ENCODE data around the gene PRSS50. TPM values are rescaled to one million over a fixed set of nuclear protein-coding genes. Genes with fewer than 3 reads are reported as not detected.

Gene PRSS50
- total RNA-seq, 2 donors from 2014 or later = not detected

DNA sequence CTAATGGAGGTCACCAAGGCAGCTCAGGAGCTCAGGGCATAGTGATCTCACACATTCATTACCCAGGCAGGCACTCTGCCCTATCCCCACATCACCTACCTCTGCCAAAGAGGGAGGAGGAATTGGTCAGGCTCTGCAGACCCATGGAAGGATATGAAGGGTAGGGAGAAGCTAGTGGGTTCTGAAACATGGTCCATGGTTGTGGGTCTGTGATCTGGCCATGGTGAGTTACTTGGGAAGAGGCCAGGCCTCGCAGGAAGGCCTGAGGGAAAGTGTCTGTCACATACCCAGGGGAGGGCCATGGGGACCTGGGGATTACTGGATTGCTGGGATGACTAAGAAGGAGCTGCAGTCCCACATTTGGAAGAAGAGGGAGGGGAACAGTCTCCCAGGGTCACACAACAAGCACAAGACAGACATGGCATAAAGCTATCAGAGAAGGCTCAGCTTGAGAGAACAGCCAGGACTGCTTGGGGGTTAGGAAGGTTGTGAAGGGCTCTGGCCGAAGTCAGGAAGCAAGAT, 1.4 kb upstream of the PRSS50 start:
- H3K36me3 Mint-ChIP-seq (ENCODE audit: low read depth) = no peaks in the 10 kb centered on the region

DNA sequence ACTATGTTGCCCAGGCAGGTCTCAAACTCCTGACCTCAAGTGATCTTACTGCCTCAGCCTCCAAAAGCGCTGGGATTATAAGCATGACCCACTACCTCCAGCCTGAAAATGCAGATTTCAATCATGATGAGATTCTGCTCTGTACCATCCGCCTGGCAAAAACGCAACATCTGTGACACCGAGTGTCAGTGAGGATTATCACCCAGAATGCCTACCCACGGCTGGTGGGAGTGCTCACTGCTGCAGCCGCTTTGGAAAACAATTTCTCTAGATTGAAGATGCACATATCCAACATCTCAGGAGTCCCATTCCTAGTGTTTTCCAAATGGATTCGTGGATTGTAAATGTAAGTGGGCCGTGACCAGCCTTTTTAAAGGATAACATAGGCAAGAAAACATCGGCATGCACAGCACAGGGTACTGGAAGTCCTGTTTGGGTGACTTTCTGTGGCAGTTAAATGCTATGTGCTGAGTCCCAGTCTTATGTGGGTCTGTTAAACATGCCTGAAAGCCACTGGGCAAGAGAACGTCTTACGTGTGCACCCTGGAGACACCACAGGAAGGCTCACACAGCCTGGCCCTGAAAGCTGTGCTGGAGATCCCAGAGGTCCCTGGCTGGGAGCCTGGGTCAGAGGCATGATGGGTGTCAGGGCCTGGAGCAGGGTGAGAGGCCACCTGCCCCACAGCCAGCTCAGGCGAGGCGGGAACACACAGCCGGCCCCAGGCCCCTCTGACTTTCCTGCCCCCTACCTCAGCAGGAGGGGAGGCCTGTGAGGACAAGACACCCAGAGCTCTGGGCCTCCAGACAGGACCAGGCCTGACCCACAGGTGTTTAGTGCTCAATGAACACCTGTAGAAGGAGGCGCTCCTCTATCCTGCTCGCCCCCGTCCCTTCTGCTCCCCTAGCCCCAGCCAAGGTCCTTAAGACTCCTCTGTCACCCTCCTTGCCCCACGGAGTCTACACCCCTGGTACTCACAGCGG, 918 bp downstream of the PRSS50 start:
- Mint-ChIP-seq H3K4me3 (no peak overlapping the region), H3K27ac (no peak overlapping the region), H3K36me3 (ENCODE audit: low read depth) (no peaks in the 10 kb centered on the region), H3K4me1 (peaks cover 6% of the 10 kb centered on the region), H3K27me3 (peaks cover 20% of the 10 kb centered on the region)
- DNase-seq (no peak), ATAC-seq (no peak)
- H3K9me3 ChIP-seq (ENCODE audit: control insufficient read depth, low read length, poor library complexity, severe bottlenecking) = no peaks in the 10 kb centered on the region

More for the DNA sequence above, 1.4 kb upstream of the PRSS50 start:
- H3K27me3 Mint-ChIP-seq = peaks cover 20% of the 10 kb centered on the region
- no peak for DNase-seq
- no peak for ATAC-seq
- H3K4me3 Mint-ChIP-seq = no peak overlapping the region
- peaks cover 6% of the 10 kb centered on the region for H3K4me1 Mint-ChIP-seq
- no peak overlapping the region for H3K27ac Mint-ChIP-seq
- no peaks in the 10 kb centered on the region for H3K9me3 ChIP-seq (ENCODE audit: control insufficient read depth, low read length, poor library complexity, severe bottlenecking)

DNA sequence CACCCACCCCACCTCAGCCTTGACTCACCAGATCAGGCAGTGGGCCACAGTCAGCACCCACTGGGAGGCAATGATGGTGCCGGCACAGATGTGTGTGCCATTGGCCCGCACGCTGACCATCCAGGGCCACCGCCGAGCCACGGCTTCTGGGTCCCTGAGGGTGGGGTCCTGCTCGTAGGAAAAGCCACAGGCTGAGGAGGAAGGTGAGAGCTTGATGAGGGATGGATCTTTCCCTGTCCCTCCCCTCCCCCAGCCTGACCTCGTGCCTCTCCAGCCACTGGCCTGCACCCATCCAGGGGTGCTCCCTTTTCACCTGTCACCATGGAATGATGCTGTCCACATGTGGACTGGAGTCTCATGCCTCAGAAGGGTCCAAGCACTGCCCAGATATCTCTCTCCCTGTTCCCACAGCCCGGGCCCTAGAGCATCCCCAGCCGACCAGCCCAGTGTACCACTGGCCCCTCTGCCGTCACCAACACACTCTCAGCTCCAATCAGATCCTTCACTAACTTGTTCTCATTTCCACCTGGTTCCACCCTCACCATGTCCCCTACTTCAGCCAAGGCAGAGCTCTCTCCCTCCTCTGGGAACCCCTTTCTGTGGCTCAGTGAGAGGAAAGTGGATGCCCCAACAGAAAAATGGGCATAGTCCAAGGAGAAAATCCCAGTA, 2.0 kb downstream of the PRSS50 start:
- H3K27me3 Mint-ChIP-seq = peaks cover 20% of the 10 kb centered on the region
- ATAC-seq = no peak

DNA sequence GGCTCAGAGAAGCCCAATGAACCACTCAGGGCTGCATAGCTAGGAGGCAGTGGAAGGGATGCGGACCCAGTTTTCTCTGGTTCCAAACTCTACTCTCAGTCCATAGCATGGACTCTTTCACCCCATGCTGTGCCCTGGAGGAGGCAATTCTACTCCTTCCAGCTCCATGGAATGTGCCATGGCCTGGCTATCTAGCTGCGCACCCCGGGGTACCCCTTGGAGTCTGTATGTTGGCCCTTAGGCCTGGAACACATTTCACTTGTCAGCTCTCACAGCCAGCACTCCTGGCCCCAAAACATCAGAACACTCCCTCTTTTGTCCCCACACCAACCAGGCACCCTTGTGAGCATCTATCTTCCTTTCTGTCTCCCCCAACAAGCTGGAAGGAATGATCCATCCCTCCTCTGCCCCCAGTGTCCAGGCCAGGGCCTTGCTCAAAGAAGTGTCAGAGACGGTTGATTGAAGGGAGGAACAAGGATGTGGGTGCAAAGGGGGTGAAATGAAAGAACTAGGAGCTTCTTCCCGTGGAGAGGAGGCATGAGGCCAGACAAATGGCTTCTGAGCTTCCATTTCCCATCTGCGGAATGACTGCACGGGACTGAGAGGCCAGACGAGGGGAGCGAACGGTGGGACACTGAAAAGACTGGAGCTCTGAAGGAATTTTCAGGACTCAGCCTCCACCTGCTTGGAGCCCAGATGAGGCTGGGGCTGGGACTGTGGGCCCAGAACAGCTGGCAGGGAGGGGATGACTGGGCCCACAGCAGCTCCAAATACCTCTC, 2.8 kb downstream of the PRSS50 start:
- no peak for DNase-seq
- peaks cover 6% of the 10 kb centered on the region for H3K4me1 Mint-ChIP-seq
- H3K27ac Mint-ChIP-seq = peak overlapping the region; percentile 53
- no peak overlapping the region for H3K4me3 Mint-ChIP-seq
- H3K27me3 Mint-ChIP-seq = peaks cover 20% of the 10 kb centered on the region
- no peaks in the 10 kb centered on the region for H3K36me3 Mint-ChIP-seq (ENCODE audit: low read depth)
- no peaks in the 10 kb centered on the region for H3K9me3 ChIP-seq (ENCODE audit: control insufficient read depth, low read length, poor library complexity, severe bottlenecking)
- no peak for ATAC-seq

More for the DNA sequence above, 2.0 kb downstream of the PRSS50 start:
- H3K4me1 Mint-ChIP-seq = peaks cover 6% of the 10 kb centered on the region
- no peak overlapping the region for H3K4me3 Mint-ChIP-seq
- no peak overlapping the region for H3K27ac Mint-ChIP-seq
- DNase-seq = no peak
- H3K36me3 Mint-ChIP-seq (ENCODE audit: low read depth) = no peaks in the 10 kb centered on the region
- H3K9me3 ChIP-seq (ENCODE audit: control insufficient read depth, low read length, poor library complexity, severe bottlenecking) = no peaks in the 10 kb centered on the region

DNA sequence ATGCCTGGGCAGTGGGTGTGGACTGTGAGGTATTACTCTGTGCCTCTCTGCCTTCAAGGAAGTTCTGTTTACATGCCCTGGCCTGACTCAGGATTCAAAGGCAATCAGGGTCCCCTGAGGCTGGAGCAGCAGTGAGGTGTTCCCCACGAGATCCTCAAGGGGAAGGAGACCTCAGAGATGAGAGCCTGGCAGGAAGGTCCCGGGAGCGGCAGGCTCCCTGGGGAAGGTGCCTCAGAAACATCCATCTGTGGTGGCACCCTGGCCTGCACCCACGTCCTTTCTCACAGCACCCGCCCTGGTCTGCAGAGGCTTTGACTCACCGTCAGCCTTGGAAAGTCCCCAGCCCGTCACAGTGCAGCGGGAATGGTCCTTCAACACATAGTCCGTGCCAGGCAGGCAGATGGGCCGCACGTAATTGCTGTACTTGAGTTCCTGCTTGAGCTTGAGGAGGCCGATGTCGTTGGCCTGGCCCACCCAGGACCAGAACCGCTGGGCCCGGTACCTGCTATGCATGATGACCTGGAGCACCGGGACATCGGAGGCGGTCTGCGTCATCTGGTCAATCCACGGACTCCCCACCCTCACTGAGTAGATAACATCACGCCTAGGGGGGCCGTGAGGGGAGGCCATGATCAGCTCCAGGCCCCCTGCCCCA, 3.6 kb downstream of the PRSS50 start:
- H3K4me3 Mint-ChIP-seq = no peak overlapping the region
- no peaks in the 10 kb centered on the region for H3K9me3 ChIP-seq (ENCODE audit: control insufficient read depth, low read length, poor library complexity, severe bottlenecking)
- peaks cover 8% of the 10 kb centered on the region for H3K4me1 Mint-ChIP-seq
- H3K36me3 Mint-ChIP-seq (ENCODE audit: low read depth) = peaks cover 3% of the 10 kb centered on the region
- H3K27me3 Mint-ChIP-seq = peaks cover 15% of the 10 kb centered on the region
- H3K27ac Mint-ChIP-seq = no peak overlapping the region
- ATAC-seq (peak; percentile 62), DNase-seq (no peak)

DNA sequence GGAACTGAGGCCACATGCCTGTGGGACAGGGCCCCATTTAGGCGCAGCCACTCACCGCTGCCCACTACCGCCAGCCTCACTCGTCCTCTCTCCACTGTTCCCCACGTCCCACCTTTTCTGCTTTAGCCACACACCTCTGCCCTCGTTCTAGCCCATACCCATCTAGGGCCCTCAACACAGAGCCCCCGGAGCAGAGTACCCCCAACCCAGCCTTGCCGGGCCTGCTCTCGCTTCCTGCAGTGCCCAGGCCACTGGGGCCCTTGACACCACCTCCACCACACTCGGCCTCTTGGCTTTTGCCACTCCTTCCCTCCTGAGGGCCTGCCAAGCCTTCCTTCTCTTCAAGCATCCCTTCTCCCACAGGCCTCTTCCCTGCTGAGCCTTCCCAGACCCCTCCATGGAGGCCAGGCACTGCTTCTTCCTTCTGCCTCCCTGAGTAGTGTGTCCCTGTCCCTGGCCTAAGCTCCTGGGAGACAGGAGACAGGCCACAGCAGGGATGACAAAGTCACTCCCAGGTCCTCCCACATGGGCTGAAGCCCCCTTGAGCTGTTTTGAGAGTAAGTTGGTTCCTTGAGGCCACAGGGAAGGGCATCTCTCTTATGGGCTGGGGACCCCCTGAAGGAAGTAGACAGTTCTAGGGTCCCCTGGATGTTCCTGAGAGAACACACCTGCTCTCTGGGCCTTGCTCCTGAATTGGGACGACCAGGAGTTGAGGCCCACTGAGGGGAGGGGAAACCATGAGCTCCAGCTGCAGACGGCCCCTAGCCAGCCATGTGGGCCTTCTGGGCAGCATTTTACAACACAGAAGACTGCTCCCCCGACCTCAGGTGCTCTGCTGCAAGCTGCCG, 4.4 kb downstream of the PRSS50 start:
- DNase-seq (no peak), ATAC-seq (no peak)
- peaks cover 3% of the 10 kb centered on the region for H3K36me3 Mint-ChIP-seq (ENCODE audit: low read depth)
- H3K4me3 Mint-ChIP-seq = no peak overlapping the region
- peaks cover 10% of the 10 kb centered on the region for H3K27me3 Mint-ChIP-seq
- peaks cover 8% of the 10 kb centered on the region for H3K4me1 Mint-ChIP-seq
- no peaks in the 10 kb centered on the region for H3K9me3 ChIP-seq (ENCODE audit: control insufficient read depth, low read length, poor library complexity, severe bottlenecking)
- H3K27ac Mint-ChIP-seq = no peak overlapping the region

GRCh38 chr3:46712191-46713049, 5.2 kb downstream of the PRSS50 start:
- Mint-ChIP-seq H3K36me3 (ENCODE audit: low read depth) (peaks cover 3% of the 10 kb centered on the region), H3K27me3 (peaks cover 6% of the 10 kb centered on the region), H3K27ac (no peak overlapping the region), H3K4me1 (peaks cover 6% of the 10 kb centered on the region), H3K4me3 (no peak overlapping the region)
- no peaks in the 10 kb centered on the region for H3K9me3 ChIP-seq (ENCODE audit: control insufficient read depth, low read length, poor library complexity, severe bottlenecking)
- ATAC-seq (no peak), DNase-seq (no peak)

DNA sequence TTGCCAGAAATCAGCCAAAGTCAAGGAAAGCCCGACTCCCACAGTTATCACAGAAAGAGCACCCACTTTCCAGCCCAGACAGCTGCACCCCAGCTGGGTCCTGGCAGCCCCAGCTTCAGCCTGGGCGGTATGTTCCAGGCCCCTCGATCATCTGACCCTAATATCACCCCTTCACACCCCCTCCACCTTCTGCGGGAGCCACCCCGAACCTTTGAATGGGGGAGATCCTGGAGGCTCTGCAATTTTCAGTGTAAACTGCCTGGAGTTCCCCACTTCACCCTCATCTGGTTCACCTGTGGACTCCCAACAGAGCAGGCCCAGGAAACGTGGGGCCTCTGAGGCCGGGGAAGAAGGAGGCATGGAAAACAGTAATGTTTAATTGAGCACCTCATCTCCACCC, 5.9 kb downstream of the PRSS50 start:
- ATAC-seq (no peak), DNase-seq (peak in 1 of 3 donors; percentile 3)
- no peak overlapping the region for H3K27ac Mint-ChIP-seq
- peaks cover 6% of the 10 kb centered on the region for H3K4me1 Mint-ChIP-seq
- H3K36me3 Mint-ChIP-seq (ENCODE audit: low read depth) = peaks cover 3% of the 10 kb centered on the region
- H3K27me3 Mint-ChIP-seq = peaks cover 6% of the 10 kb centered on the region
- H3K4me3 Mint-ChIP-seq = no peak overlapping the region
- H3K9me3 ChIP-seq (ENCODE audit: control insufficient read depth, low read length, poor library complexity, severe bottlenecking) = no peaks in the 10 kb centered on the region

GRCh38 chr3:46711305-46711704, 6.4 kb downstream of the PRSS50 start:
- H3K9me3 ChIP-seq (ENCODE audit: control insufficient read depth, low read length, poor library complexity, severe bottlenecking) = no peaks in the 10 kb centered on the region
- ATAC-seq (no peak), DNase-seq (no peak)
- Mint-ChIP-seq H3K36me3 (ENCODE audit: low read depth) (peaks cover 3% of the 10 kb centered on the region), H3K27ac (no peak overlapping the region), H3K27me3 (peaks cover 6% of the 10 kb centered on the region), H3K4me3 (no peak overlapping the region), H3K4me1 (peaks cover 6% of the 10 kb centered on the region)

DNA sequence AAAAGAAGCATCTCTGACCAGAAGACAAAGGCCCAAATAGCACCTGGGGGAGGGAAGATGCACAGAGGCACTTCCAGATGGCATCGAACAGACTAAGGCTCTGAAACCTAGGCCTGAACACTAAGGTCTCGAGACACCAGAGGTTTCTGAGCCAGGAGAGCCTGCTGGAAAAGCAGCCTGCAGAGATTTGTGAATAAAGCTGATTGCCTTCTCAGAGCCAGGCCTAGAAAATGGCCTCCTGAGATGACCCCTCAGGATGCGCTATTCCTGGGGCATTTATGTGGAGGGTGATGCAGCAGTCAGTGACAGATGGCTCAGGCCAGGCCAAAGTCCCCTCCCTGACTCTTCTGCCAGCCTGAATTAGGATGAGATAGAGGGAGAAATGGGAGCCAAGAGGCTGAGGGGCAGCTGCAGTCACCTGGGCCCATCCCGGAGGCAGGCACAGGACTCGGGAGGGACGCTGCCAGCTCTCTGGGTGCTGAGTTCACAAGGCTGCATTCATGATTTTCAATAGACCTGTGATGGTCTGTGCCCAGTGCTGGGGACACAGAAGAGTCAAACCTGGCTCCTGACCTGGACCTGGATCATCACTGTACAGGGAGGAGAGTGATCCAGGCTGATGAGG, 6.9 kb downstream of the PRSS50 start:
- Mint-ChIP-seq H3K4me3 (no peak overlapping the region), H3K36me3 (ENCODE audit: low read depth) (peaks cover 3% of the 10 kb centered on the region), H3K27me3 (peaks cover 2% of the 10 kb centered on the region), H3K4me1 (peaks cover 5% of the 10 kb centered on the region), H3K27ac (no peak overlapping the region)
- no peaks in the 10 kb centered on the region for H3K9me3 ChIP-seq (ENCODE audit: control insufficient read depth, low read length, poor library complexity, severe bottlenecking)
- ATAC-seq (no peak), DNase-seq (no peak)

GRCh38 chr3:46710229-46710628, 7.4 kb downstream of the PRSS50 start:
- ATAC-seq = no peak
- Mint-ChIP-seq H3K27me3 (no peaks in the 10 kb centered on the region), H3K27ac (no peak overlapping the region), H3K4me3 (no peak overlapping the region), H3K36me3 (ENCODE audit: low read depth) (peaks cover 3% of the 10 kb centered on the region), H3K4me1 (peaks cover 4% of the 10 kb centered on the region)
- no peaks in the 10 kb centered on the region for H3K9me3 ChIP-seq (ENCODE audit: control insufficient read depth, low read length, poor library complexity, severe bottlenecking)
- no peak for DNase-seq
